HG03280 (cell line): ENCODE measurements around the gene AHNAK2.

Experiments used
- ATAC-seq: cut with Tn5 transposase; IDR thresholded peaks from one replicate; pipeline ENCODE4 v1.9.1; 2021; ENCODE audit warnings: mild to moderate bottlenecking, moderate library complexity; ENCODE audit not compliant: unreplicated experiment

Gene AHNAK2

DNA sequence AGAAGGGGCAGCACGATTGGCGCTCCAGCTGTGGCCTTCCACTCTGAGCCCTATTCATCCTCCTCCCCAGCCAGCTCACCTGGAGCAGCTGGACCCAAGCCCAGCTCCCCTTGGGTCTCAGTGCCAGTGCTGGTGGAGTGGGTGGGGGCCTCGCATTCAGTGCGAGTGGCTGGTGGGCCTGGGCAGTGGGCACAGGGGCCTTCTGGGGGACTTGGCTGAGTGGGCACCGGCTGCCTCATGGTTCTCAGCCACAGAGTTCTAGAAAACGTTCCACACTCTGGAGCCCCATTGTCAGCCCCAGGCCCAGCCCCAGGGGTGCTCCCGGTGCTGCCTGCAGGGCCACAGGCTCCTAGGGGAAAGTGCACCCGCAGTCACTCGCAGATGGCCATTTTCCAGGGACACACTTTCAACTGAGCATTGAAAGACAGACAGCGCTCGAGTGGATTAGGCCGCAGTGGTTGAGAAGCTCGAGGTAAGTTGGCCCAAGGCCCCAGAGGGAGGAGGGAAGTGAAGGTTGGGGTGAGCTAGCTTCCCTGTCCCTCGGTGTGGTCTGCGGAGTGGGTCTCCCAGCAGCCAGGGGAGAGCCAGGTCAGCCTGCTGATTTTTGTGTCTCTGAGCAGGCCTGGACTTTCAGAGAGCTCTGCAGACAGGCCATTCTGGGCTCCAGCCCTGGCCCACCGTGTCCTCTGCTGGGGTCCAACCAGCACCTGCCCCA is 11.2 kb upstream of the AHNAK2 start:
- no peak for ATAC-seq

DNA sequence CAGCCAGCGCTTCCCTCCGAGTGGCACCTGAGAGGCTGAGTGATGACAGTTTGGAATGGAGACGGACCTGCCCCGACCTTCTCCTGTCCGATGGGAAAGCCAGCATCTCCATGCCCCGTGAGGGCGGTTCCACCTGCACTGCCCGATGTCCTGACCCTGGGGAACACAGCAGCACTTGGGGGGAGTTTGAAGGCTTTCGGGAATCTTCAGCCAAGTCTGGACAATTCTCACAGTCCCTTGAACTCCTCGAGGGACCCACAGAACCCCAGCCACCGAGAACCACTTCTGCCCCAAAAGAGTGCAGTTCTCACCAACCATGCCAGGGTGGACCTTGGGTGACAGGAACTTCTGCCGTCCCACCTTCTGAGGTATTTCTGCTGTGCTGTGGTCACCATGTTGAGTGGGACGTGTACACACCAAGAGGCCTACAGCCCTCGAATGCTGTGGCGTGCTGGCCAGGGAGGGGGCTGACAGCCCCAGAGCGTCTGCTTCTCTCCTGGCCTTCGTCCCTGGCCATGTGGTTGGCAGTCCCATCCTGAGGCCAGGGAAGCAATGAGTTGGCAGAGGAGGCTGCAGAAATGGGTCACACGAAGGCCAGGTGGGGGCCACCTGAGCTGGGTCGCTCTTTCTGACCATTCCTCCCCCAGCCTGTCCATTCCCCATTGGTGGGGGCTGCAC is 8.5 kb upstream of the AHNAK2 start:
- ATAC-seq, result no peak

GRCh38 chr14:104985675-104986486 is 7.7 kb upstream of the AHNAK2 start, which contains the start of gene CLBA1:
TSS of gene CLBA1 (plus strand) at chr14:104985788. CDS start at chr14:104986432, 644 bp downstream.
- ATAC-seq, result peak; percentile 91

DNA sequence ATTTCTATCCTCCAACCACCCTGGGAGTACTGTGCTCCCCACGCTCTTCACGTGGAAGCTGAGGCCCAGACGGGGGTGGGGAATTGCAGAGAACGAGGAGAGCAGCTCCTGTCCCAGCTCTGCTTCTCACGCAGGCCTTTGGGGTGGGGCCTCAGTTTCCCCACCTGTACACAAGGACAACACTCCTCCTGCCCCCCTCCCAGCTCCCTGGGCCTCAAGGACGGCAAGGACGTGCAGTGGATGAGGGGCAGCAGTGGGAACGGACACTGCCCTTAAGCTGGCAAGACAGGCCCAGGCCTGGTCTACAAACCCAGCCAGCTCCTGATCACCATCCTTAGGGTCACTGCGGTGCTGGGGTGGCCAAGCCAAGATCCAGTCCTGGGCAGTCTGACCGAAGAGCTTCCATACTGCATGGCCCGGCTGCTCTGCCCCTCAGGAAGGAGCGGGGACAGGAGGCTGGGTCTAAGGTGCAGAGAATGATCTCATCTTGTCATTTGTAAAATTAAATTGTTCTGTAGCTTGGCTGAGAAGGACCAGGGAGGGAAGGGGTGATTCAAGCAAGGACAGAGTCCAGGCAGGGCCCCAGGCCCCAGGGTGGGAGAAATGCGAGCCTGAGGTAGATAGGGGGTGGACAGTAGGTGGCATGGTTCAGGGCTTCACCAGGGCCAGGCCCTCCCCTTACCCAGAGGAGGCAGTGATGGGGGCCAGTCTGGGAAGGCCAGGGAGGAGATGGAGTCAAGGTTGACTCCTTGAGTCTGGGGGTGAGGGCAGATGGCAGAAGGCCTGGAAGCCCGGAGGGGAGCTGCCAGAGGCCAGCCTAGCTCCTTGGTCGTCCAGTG is 6.1 kb upstream of the AHNAK2 start:
- no peak for ATAC-seq

DNA sequence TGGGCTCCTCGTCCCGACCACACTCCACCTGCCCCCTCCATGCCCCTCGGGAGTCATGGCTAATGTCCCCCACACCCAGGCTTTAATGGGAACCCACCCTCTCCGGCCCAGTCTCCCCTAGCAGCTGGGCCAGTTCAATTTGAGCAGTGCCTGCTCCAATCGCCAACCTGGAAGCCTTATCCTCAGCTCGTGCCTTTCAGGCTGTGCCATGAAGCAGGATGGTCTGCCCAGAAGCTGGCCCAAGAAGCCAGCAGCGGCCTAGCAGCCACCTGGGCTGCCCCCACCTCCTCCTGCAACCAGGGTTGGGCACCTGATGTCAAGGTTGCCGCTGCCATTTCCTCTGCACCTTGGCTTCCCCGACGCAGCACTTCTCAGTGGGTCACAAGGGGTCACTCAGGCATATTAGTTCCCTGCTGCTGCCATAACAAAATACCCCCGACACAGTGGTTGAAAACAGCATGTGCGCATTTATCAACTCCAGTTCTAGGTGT is 5.1 kb upstream of the AHNAK2 start:
- ATAC-seq, result no peak

DNA sequence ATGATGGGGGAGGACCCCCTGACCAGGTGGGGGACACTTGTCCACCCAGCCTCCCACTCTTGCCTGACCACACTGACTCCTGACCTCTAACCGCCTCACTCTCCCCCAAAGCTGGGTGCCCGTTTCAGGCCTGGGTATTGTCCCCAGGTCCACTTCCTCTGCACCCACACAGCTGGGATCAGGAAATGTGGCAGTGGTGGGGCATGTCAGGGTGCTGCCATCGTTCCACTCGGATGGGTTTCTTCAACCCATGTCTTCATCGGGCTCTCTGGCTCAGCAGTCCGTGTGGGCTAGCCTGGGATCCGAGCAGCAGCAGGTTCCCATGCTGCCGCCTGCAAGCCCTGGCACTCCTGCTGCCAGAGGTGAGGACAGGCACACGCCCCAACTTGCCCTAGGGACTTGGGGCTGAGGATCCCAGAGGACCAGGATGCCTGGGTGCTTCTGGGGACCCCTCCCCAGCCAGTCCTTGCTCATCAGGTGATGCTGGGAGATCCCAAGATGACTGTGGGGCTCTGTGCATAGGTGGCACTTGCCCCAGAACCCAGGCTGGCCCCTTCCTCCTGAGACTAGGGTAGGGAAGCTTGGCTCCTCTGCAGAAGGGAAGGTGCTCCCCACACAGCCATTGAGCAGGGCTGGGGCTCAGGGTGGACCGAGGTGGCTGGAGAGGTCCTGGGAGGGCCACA is 4.5 kb upstream of the AHNAK2 start:
- no peak for ATAC-seq

DNA sequence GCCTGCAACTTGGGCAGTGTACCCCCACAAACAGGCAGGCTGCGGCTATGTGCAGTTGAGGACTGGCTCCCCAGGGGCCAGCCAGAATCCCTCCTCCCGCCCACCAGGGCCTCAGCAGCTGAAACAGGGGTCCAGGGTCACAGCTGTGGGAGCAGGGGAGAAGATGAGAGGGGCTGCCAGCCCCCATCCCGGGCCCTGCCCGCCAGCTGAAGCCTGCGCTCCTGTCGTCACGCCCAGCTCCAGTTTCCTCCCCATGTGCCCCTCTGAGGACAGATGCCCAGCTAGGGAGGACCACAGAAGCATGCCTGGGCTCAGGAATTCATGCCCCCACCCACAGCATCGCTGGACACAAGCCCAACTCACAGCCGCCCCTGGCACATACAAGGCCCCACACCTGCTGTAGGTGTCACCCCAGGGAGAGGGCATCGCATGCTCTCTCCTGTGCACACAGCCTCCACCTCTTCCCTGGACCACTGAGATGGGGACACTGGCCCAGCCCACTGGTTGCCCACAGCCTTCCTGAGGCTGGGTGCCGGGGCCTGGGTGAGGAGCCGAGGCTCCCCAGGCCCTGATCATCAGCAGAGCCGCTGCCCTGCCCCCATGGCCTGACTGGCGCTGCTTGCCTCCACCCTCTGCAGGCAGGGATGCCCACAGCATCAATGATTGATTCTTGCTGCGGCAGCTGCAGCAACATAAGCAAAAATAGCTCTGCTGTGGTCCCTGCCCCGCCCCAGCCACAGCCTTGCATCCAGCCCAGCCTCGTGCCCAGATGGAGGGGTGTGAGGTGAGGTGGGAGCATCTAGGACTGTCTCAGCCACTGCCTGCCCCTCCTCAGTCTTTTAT is 3.7 kb upstream of the AHNAK2 start:
- ATAC-seq, result no peak

DNA sequence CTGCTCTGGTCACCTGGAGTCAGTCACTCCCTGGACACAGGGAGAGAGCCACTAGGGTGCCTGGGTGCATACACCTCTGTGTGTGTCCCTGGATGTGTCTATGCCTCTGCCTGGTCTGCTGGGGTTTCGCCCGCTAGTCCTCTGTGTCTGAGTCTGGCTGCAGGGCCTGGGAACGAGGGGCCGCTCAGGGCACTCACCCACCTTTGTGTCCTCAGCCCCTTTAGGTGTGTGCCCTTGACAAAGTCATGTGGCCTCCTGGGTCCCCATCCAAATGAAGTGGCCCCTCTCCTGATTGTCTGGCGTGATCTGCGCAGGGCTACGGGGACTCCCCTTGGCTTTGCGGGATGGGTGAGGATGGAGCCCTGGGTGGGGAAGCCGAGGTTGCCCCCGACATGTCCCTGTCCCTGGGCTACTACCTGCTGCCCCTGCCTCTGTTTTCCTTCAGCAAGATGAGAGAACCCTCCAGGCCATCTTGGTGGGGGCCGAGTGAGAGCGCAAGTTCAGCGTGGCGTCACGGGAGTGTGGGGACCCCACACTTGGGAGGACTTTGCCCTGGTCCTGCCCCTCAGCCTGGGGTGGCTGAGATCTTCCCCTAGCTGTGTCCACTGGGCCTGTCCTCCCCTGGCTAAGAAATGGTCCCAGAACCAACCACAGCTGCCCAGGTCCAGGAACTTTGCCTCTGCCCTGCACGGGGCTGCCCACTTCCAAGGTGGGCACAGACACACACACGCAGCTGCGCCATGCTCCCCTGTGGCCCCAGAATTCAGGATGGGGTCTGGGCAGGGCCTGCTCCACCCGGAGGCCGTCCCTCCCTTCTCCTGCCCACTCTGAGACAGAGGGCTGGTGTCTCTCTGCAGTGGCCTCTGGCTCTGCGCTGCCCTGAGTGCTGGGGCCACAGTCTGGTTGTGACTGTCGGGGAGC is 2.7 kb upstream of the AHNAK2 start:
- ATAC-seq, result no peak

DNA sequence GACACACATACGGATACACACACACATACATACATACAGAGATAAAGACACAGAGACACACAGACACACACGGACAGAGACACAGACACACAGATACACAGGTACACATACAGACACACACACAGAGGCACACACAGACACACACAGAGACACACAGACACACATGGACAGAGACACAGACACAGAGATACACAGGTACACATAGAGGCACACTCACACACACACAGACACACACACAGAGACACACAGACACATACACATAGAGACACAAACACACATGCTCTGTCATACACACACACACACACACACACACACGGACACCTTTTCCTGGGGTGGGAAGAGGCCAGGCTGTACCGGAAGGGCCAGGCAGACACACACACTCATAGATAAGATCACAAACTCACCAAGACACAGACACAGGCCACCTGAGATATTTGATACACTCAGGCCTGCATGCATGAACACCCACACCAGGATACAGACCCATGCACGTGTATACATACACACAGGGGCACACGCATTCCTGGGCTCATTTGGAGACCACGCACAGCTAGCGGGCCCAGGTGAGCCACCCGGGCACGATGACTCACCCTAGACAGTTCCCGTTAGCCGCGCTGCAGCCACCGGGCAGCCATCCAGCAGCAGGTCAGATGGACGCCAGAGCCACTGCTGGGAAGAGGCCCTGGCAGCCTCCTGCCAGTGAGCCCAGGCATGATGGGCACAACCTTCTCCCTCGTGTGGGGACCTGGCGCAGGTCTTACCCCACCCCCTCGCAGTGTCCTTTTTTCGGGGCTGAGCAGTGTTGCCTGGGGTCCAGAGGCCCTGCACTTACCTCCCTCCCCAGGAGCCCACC is 1.8 kb upstream of the AHNAK2 start:
- ATAC-seq, result no peak

DNA sequence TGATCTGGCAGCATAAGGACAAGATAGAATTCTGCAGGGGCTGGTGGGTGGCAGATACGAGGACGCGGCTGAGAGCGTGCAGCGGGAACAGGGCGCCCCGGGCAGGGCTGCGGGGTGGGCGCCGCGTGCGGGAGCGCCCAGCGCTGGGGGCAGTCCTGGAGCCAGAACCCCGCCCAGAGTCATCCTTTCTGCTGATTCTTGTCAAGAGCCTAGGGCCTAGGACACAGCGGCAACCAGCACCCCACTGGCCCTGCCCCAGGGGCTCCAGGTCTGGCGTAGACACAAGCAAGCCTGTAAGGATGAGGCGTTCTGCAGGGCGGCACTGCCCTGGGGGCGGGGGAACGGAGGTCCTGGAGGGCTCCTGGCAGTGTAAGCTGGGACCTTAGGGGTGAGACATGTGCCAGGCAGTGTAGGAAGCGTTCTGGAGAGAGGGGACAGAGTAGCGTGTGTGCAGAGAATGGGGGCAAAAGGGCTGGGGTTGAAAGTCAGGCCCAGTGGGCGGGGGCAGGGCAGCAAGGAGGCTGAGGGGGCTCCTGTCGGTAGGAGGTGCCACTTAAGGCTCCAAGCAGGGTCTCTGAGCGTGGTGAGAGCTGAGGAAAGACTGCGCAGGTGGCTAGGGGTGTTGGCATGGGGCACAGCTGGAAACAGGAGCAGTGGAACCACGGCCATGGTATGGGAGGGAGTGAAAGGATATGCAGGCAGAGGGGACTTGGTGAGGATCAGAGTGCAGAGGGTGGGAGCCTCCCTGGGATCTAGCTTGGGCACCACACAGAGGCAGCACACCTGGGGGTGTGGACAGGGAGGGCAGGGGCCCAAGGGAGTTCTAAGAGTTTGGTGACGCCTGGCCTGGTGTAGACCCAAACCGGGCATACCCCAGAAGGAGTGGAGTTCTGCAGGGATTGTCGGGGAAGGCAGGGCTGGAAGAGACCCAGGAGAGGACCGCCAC is 845 bp upstream of the AHNAK2 start:
- ATAC-seq, result no peak

DNA sequence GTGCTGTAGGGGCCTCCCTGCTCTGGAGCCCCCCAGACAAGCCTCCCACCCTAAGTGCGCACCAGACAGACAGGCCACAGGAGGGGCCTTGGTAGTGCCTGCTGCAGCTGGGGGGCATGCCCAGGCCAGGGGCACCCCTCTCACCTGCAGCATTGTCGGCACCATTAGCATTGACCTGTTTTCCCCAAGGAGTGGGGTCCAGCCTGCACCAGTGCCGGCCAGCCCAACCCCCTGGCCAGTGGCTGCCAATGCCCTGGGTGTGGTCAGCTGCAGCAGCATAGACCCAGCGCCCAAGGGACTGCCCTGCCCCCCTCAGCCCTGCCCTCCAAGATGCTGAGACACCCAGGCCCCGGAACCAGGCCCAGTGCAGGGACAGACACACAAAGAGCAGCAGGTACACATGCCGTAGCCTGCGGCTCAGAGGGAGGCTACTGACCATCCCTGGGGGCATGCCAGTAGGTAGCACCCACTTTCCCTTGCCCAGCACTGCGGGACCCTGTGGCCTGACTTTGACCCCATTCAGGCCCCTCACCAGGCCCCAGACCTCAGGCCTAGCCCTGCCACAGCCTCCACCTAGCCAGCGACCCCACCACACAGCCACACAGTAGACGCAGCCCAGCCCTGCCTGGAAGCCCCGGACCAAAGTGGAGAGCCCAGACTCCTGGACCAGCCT is 1.0 kb downstream of the AHNAK2 start:
- no peak for ATAC-seq

DNA sequence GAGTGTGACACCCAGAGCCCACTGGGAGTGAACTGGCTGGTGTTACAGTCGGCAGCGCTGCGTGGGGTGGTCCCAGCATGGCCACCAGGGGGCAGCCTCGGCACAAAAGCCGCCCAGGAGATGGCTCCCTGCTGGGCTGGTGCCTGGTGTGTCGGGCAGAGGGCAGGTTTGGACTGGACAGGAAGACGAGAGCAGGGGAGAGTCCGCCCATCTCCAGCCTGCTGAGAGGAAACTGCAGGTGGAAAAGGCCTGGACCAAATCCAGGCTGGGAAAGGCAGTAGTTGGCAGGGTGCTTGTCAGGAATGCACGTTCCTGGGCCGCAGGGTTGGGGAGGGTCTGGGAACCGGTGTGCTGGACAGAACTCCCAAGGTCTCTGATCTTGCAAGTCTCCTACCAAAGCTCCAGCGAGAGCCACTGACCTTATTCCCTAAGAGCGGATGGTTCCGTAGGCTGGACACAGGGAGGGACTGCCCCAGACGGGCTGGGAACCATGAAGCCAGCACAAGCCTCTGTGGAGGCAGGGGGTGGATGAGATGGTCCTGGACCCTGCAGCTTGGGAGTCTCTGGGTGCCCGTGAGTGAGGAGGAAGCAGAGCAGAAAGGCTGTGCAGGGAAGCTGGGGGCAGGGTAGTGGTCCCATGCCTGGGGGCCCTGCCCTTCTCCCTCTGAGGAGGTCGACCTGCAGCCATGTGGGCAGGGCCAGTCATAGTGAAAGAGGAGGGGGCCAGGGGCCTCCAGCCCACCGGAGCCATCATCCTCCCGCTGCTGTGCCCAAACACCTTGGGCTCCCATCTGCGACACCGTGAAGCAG is 1.8 kb downstream of the AHNAK2 start:
- ATAC-seq, result no peak

DNA sequence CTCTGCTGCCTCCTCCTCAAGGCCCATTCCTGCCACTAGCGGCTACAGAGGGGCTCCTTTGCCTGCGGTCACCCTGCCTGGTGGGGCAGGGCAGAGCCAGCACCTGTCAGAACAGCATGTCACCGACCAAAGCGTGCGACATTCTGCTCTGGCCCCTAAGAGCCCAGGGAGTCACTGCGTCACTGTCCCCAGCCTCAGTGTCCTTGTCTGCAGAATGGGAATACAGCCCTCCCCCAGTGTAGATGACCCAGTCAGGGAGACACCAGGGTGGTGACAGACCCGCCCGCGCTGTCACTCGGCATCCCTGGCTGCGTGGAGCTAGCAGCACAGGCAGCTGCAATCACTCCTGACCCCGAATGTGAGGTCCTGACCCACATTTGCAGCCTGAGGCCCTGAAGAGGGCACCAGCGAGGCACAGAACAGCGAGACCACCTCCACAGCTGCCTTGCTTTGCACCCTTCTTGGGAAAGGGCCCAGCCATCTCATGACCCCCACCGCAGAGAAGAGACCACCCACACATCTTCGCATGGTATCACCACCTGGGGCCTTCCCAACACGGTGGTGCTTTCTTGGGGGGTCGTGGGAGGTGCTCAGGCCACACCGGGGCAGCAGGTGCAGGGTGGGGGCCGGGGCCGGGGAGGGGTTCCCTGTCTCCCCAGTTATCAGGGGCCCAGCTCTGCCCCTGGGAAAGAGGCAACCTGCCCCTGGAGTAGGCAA is 2.5 kb downstream of the AHNAK2 start:
- no peak for ATAC-seq
